CD8-positive, alpha-beta memory T cell (primary cell): ENCODE measurements around the gene LAMA3. TPM values are rescaled to one million over a fixed set of nuclear protein-coding genes. Genes with fewer than 3 reads are reported as not detected.

ENCODE experiments used
- CTCF ChIA-PET: fragments of 350-600 bp; sonication (Branson Sonifier 250); formaldehyde crosslinking; loops from one replicate; lab custom pipeline; 2021; ENCODE audit warnings: antibody characterized with exemption; lab: Charles Lee
- POLR2A ChIA-PET: fragments of 350-600 bp; sonication (Branson Sonifier 250); formaldehyde crosslinking; loops from one replicate; lab custom pipeline; 2021; ENCODE audit warnings: antibody characterized with exemption; lab: Charles Lee
- DNase-seq, 5 donors: peaks; one replicate each; pipeline versions ENCODE4 v3.0.0 to v3.0.0-alpha.2; 2020 to 2022; ENCODE audit warnings: mixed read lengths in 1 of 5
- H3K27ac ChIP-seq: one replicate; pipeline ENCODE4 v1.7.0; 2013; ENCODE audit warnings: low read depth, mild to moderate bottlenecking, low read length, moderate library complexity
- H3K27me3 ChIP-seq: 2 replicates; pipeline ENCODE4 v1.7.0; 2013; ENCODE audit warnings: low read length, mild to moderate bottlenecking; ENCODE audit not compliant: insufficient read depth, poor library complexity, severe bottlenecking
- H3K36me3 ChIP-seq: 2 replicates; pipeline ENCODE4 v1.7.0; 2013; ENCODE audit warnings: mild to moderate bottlenecking, low read length, moderate library complexity; ENCODE audit not compliant: insufficient read depth
- H3K4me1 ChIP-seq: 2 replicates; pipeline ENCODE4 v1.7.0; 2013; ENCODE audit warnings: mild to moderate bottlenecking, low read length, moderate library complexity; ENCODE audit not compliant: insufficient read depth
- H3K4me3 ChIP-seq: 2 replicates; pipeline ENCODE4 v1.7.0; 2013; ENCODE audit warnings: mild to moderate bottlenecking, low read length
- H3K9me3 ChIP-seq: 2 replicates; pipeline ENCODE4 v1.7.0; 2013; ENCODE audit warnings: mild to moderate bottlenecking, low read length
- H3K27ac Mint-ChIP-seq, 8 donors: one replicate each; pipeline ENCODE4 v1.8.0; 2020 to 2021; ENCODE audit warnings: mixed read lengths in 8 of 8, mild to moderate bottlenecking in 6 of 8, inconsistent platforms in 3 of 8, moderate library complexity in 3 of 8
- H3K27me3 Mint-ChIP-seq, 2 donors: one replicate each; pipeline ENCODE4 v1.8.0; 2020 to 2021; ENCODE audit warnings: mixed read lengths in 2 of 2, mild to moderate bottlenecking in 1 of 2, moderate library complexity in 1 of 2
- H3K36me3 Mint-ChIP-seq, 3 donors: one replicate each; pipeline ENCODE4 v1.8.0; 2020 to 2021; ENCODE audit warnings: mixed read lengths in 3 of 3, inconsistent platforms in 1 of 3, mild to moderate bottlenecking in 1 of 3
- H3K4me1 Mint-ChIP-seq, 3 donors: one replicate each; pipeline ENCODE4 v1.8.0; 2020 to 2021; ENCODE audit warnings: mixed read lengths in 3 of 3, inconsistent platforms in 1 of 3, mild to moderate bottlenecking in 1 of 3
- H3K4me3 Mint-ChIP-seq, 7 donors: one replicate each; pipeline ENCODE4 v1.8.0; 2020 to 2021; ENCODE audit warnings: mixed read lengths in 7 of 7, mild to moderate bottlenecking in 6 of 7, moderate library complexity in 4 of 7, inconsistent platforms in 2 of 7
- H3K9me3 Mint-ChIP-seq, 5 donors: one replicate each; pipeline ENCODE4 v1.8.0; 2020 to 2022; ENCODE audit warnings: mixed read lengths in 5 of 5, mild to moderate bottlenecking in 3 of 5, moderate library complexity in 2 of 5, inconsistent platforms in 1 of 5
- polyA plus RNA-seq: library from polyadenylated mRNA; unstranded; fragments of 300-500 nt; fragmentation: Illumina TruSeq; gene quantifications from one replicate; pipeline ENCODE4 v1.2.3, GENCODE V29; 2021
- total RNA-seq, 2 experiments: library from RNA; stranded (reverse); gene quantifications; one replicate each; pipeline ENCODE4 v1.2.3, GENCODE V29; 2021

LAMA3 gene
- total and polyA plus RNA-seq, 3 experiments from 2014 or later: 0.47 TPM; not detected in 2

DNA sequence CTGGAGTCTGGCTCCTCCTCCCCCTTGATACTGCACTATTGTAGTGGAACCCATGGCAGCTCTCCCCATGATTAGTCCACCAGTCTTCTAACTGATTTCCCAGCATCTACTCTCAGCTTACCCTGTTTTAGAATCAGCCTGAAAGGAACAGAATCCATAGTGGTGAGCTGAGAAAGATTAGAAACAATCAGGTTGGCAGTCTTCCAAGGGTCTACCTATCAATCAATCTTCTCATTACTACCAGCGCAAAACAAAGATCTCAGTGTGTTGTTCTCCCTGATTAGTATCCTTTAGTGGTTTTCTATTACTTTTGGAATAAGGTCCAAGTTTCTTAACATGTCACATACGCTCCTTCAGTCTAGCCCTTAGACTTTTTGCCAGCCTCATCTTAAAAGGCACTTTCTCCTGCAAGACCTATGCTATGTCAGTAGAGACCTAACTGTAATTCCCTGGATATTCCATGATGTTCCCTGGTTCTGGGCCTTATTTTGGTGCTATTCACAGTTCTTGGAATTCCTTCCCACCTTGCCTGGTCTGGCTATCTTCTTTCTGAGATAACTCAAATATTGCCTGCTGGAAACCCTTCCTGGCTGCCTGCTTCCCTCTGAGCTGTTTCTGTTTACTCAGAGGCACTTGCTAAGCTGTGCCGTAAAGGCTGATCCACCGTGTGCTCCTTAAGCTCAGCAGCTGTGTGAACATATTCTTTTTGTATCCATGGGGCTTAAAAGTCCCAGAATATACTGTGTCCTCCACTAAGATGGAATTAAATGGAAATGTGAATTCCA lies 32.6 kb downstream of the LAMA3 start:
- ChIA-PET CTCF (no interaction called here), POLR2A (no interaction called here)
- H3K36me3 ChIP-seq: no peaks in the 10 kb centered on the region
- H3K27ac ChIP-seq: no peak overlapping the region
- DNase-seq: no peak
- Mint-ChIP-seq H3K9me3 (no peaks in the 10 kb centered on the region), H3K4me3 (no peak overlapping the region), H3K4me1 (no peaks in the 10 kb centered on the region), H3K36me3 (no peaks in the 10 kb centered on the region), H3K27ac (no peak overlapping the region), H3K27me3 (peaks cover 12 to 28% of the 10 kb centered on the region in 2 donors)
- H3K4me3 ChIP-seq: no peak overlapping the region
- no peaks in the 10 kb centered on the region for H3K4me1 ChIP-seq
- H3K27me3 ChIP-seq: no peaks in the 10 kb centered on the region
- H3K9me3 ChIP-seq: no peaks in the 10 kb centered on the region

- ChIA-PET POLR2A (no interaction called here), CTCF (no interaction called here)
- Mint-ChIP-seq H3K27me3 (peaks cover 14 to 28% of the 10 kb centered on the region in 2 donors), H3K4me3 (no peak overlapping the region), H3K4me1 (no peaks in the 10 kb centered on the region), H3K27ac (no peak overlapping the region), H3K36me3 (no peaks in the 10 kb centered on the region), H3K9me3 (no peaks in the 10 kb centered on the region)
- no peaks in the 10 kb centered on the region for H3K9me3 ChIP-seq
- H3K27ac ChIP-seq: no peak overlapping the region
- no peak overlapping the region for H3K4me3 ChIP-seq
- H3K4me1 ChIP-seq: no peaks in the 10 kb centered on the region
- no peaks in the 10 kb centered on the region for H3K36me3 ChIP-seq
- no peak for DNase-seq
- no peaks in the 10 kb centered on the region for H3K27me3 ChIP-seq
Measured at GRCh38 chr18:23722646-23723045, 33.4 kb downstream of the LAMA3 start.

DNA sequence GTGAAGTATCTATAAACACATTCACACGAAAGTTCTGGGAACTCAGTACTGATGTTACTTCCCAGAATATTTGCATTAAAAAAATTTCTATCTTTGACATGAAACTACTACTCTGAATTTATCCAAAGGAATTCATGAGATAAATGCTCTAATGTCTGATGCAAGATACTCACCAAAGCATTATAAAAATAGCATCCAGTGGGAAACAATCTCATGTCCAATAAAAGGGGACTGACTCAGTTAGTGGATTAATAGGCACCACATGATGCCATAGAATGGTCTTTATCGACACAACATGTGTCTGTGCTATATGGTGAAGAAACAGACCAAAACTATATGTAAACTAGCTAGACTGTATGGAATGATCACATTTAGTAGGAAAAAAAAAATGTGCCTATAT lies 33.9 kb downstream of the LAMA3 start:
- Mint-ChIP-seq H3K9me3 (no peaks in the 10 kb centered on the region), H3K36me3 (no peaks in the 10 kb centered on the region), H3K27me3 (peaks cover 14 to 28% of the 10 kb centered on the region in 2 donors), H3K4me1 (no peaks in the 10 kb centered on the region), H3K27ac (no peak overlapping the region), H3K4me3 (no peak overlapping the region)
- CTCF ChIA-PET: no interaction called here
- POLR2A ChIA-PET: no interaction called here
- no peak for DNase-seq
- Histone ChIP-seq H3K27ac (no peak overlapping the region), H3K36me3 (no peaks in the 10 kb centered on the region), H3K9me3 (no peaks in the 10 kb centered on the region), H3K4me3 (no peak overlapping the region), H3K27me3 (no peaks in the 10 kb centered on the region), H3K4me1 (no peaks in the 10 kb centered on the region)

DNA sequence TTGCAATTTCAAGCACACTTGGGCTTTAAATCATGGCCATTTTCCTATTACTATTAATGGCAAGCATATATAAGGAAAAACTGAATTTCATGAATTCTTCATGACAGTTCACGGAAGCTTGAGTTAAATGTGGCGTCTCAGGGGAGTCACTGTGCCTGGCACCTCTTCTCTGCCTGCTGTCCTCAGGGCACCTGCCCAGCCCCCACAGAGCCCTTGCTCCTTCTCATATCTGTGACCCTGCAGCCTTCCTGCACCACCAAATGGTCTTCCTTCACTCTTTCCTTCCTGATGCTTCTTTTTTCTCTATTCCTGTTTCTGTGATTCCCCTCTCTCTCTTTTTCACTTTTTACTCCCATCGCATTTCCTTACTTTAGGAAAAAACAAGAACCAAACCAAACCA lies 35.4 kb downstream of the LAMA3 start:
- Mint-ChIP-seq H3K36me3 (no peaks in the 10 kb centered on the region), H3K27me3 (peaks cover 19 to 27% of the 10 kb centered on the region in 2 donors), H3K27ac (peak overlapping the region in 1 of 8 donors; percentile 17), H3K9me3 (no peaks in the 10 kb centered on the region), H3K4me3 (no peak overlapping the region), H3K4me1 (no peaks in the 10 kb centered on the region)
- no peaks in the 10 kb centered on the region for H3K36me3 ChIP-seq
- no peak overlapping the region for H3K4me3 ChIP-seq
- H3K4me1 ChIP-seq: no peaks in the 10 kb centered on the region
- DNase-seq: no peak
- ChIA-PET POLR2A (no interaction called here), CTCF (interaction anchor here (1.6 kb wide), 1 partner anchor 22 kb away, joined by 4 read pairs; no protein-coding TSS in a partner anchor)
- no peaks in the 10 kb centered on the region for H3K27me3 ChIP-seq
- H3K27ac ChIP-seq: no peak overlapping the region
- no peaks in the 10 kb centered on the region for H3K9me3 ChIP-seq

DNA sequence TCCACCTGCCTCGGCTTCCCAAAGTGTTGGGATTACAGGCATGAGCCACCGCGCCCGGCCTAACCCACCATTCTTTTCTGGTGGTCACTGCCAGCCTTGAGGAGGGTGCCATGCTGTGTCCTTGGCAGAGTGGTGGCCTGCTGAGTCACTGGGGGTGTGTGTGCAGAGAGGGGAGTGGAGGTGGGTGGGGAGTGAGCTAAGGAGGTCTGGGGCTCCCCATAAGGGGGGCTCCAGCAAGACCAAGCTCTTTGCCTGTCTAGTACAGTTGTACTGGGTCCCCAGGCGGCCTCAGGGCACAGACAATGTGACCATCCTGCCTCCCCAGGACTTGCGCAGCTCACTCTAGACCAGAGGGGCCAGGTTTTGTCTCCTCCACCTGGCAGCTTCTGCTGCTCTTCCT lies 36.1 kb downstream of the LAMA3 start:
- no peak overlapping the region for H3K27ac Mint-ChIP-seq
- DNase-seq: no peak
- ChIA-PET POLR2A (interaction anchor here (0.6 kb wide), 1 partner anchor 124 kb away, joined by 3 read pairs; no protein-coding TSS in a partner anchor), CTCF (interaction anchor here (1.6 kb wide), 1 partner anchor 23 kb away, joined by 4 read pairs; no protein-coding TSS in a partner anchor)
- Histone ChIP-seq H3K4me3 (no peak overlapping the region), H3K27ac (no peak overlapping the region), H3K9me3 (no peaks in the 10 kb centered on the region), H3K27me3 (no peaks in the 10 kb centered on the region), H3K4me1 (no peaks in the 10 kb centered on the region), H3K36me3 (no peaks in the 10 kb centered on the region)
- H3K4me3 Mint-ChIP-seq: no peak overlapping the region
- H3K36me3 Mint-ChIP-seq: no peaks in the 10 kb centered on the region
- peaks cover 23 to 28% of the 10 kb centered on the region in 2 donors for H3K27me3 Mint-ChIP-seq
- H3K4me1 Mint-ChIP-seq: no peaks in the 10 kb centered on the region
- H3K9me3 Mint-ChIP-seq: no peaks in the 10 kb centered on the region

GRCh38 chr18:23725827-23726661 lies 36.8 kb downstream of the LAMA3 start:
- no peaks in the 10 kb centered on the region for H3K4me1 ChIP-seq
- no peak overlapping the region for H3K27ac ChIP-seq
- no peak for DNase-seq
- H3K27ac Mint-ChIP-seq: no peak overlapping the region
- no peaks in the 10 kb centered on the region for H3K36me3 ChIP-seq
- ChIA-PET CTCF (interaction anchor here (1.6 kb wide), 1 partner anchor 24 kb away, joined by 4 read pairs; no protein-coding TSS in a partner anchor), POLR2A (no interaction called here)
- no peak overlapping the region for H3K4me3 ChIP-seq
- H3K4me3 Mint-ChIP-seq: no peak overlapping the region
- H3K9me3 Mint-ChIP-seq: no peaks in the 10 kb centered on the region
- no peaks in the 10 kb centered on the region for H3K4me1 Mint-ChIP-seq
- H3K9me3 ChIP-seq: no peaks in the 10 kb centered on the region
- peaks cover 23 to 33% of the 10 kb centered on the region in 2 donors for H3K27me3 Mint-ChIP-seq
- H3K27me3 ChIP-seq: no peaks in the 10 kb centered on the region
- no peaks in the 10 kb centered on the region for H3K36me3 Mint-ChIP-seq

GRCh38 chr18:23727707-23728493 lies 38.6 kb downstream of the LAMA3 start:
- Histone ChIP-seq H3K27me3 (no peaks in the 10 kb centered on the region), H3K36me3 (no peaks in the 10 kb centered on the region), H3K27ac (no peak overlapping the region), H3K4me3 (no peak overlapping the region), H3K4me1 (no peaks in the 10 kb centered on the region), H3K9me3 (no peaks in the 10 kb centered on the region)
- CTCF ChIA-PET: interaction anchor here (1.2 kb wide), 1 partner anchor 106 kb away, joined by 3 read pairs; no protein-coding TSS in a partner anchor
- Mint-ChIP-seq H3K36me3 (no peaks in the 10 kb centered on the region), H3K27me3 (peaks cover 16 to 25% of the 10 kb centered on the region in 2 donors), H3K4me3 (no peak overlapping the region), H3K4me1 (no peaks in the 10 kb centered on the region), H3K9me3 (no peaks in the 10 kb centered on the region), H3K27ac (no peak overlapping the region)
- POLR2A ChIA-PET: no interaction called here
- DNase-seq: no peak
